OCI-LY3 (cell line): ENCODE data around the gene GP2.

Experiments
- H2AFZ ChIP-seq: fragments of 200-600, 300-600 bp; shearing (Covaris generic); 2 replicates; pipeline ENCODE4 v1.6.0; 2014; ENCODE audit warnings: antibody characterized with exemption, low read depth, low read length
- H3K27ac ChIP-seq: fragments of 200-600, 300-600 bp; sonication (generic); 2 replicates; pipeline ENCODE4 v1.5.1; 2014; ENCODE audit warnings: mild to moderate bottlenecking, low read length, moderate library complexity, mixed read lengths
- H3K27me3 ChIP-seq: fragments of 200-600, 300-600 bp; sonication (generic); 2 replicates; pipeline ENCODE4 v1.6.1; 2014; ENCODE audit warnings: low read depth, low read length, mixed read lengths
- H3K36me3 ChIP-seq: fragments of 200-600, 300-600 bp; sonication (generic); replicated peaks from 2 replicates; pipeline ENCODE3; 2014; ENCODE audit warnings: low read depth, low read length, mixed read lengths
- H3K4me1 ChIP-seq: fragments of 300-600, 200-600 bp; sonication (generic); 2 replicates; pipeline ENCODE4 v1.6.1; 2014; ENCODE audit warnings: low read length, mixed read lengths
- H3K4me2 ChIP-seq: fragments of 200-600, 300-600 bp; sonication (generic); 2 replicates; pipeline ENCODE4 v1.6.1; 2014; ENCODE audit warnings: low read length, mixed read lengths
- H3K4me3 ChIP-seq: fragments of 300-600, 200-600 bp; sonication (generic); 2 replicates; pipeline ENCODE4 v1.5.1; 2014; ENCODE audit warnings: antibody characterized with exemption, mild to moderate bottlenecking, low read length, moderate library complexity
- H3K79me2 ChIP-seq: fragments of 300-600, 200-600 bp; shearing (Covaris generic); 2 replicates; pipeline ENCODE4 v1.6.1; 2014; ENCODE audit warnings: mild to moderate bottlenecking, low read length, mixed read lengths
- H3K9ac ChIP-seq: fragments of 300-600, 200-600 bp; shearing (Covaris generic); 2 replicates; pipeline ENCODE4 v1.6.0; 2014; ENCODE audit warnings: mild to moderate bottlenecking, low read length, moderate library complexity
- H3K9me3 ChIP-seq: fragments of 200-600, 300-600 bp; shearing (Covaris generic); 2 replicates; pipeline ENCODE4 v1.6.1; 2014; ENCODE audit warnings: low read length, mixed read lengths; ENCODE audit not compliant: insufficient read depth
- H4K20me1 ChIP-seq: fragments of 200-600, 300-600 bp; sonication (generic); 2 replicates; pipeline ENCODE4 v1.6.1; 2016; ENCODE audit warnings: low read length, mixed read lengths; ENCODE audit not compliant: insufficient read depth
- EZH2phosphoT487 ChIP-seq: fragments of 200-600 bp; shearing (Covaris generic); IDR thresholded peaks from 2 replicates; pipeline ENCODE4 v1.6.1; 2018; ENCODE audit warnings: antibody characterized with exemption, mixed run types, low read depth
- TF ChIP-seq, protein P1 (sequence below): fragments of 200-600, 300-600 bp; sonication (generic); IDR thresholded peaks from 2 replicates; pipeline ENCODE4 v1.5.1; 2014; ENCODE audit warnings: antibody characterized with exemption, low read length, low read depth

Gene GP2

DNA sequence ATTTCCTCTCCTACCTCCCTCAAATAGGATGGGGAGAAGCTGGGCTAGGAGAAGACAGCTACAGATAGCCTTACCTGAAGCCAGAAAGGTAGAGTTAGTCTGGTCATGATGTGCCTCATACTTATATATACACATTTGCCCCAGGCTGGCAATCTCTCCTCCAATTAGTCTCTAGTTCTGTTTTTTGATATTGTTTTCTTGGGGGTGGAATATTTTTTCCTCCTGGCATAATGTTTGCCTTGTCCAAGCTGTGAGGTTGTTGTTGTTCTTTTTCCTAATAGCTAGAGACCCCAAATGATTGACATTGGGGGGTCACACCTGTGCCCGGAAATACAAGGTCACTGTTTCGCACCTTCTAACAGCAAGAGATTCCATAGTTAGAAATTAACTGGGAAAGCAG lies 25.3 kb upstream of the GP2 start, which contains the start of gene UMOD:
UMOD (minus strand) TSS at position 101 of the 400 bp plus-strand sequence. CDS start 1,978 bp downstream, outside the sequence.
- Histone ChIP-seq H2AFZ (no peak within 1 kb of the TSS), H3K79me2 (no peaks in the 10 kb centered on the region), H3K4me1 (no peaks in the 10 kb centered on the region), H4K20me1 (no peaks in the 10 kb centered on the region), H3K9ac (no peak within 1 kb of the TSS), H3K9me3 (no peaks in the 10 kb centered on the region), H3K36me3 (no peaks in the 10 kb centered on the region), H3K4me2 (no peak within 1 kb of the TSS), H3K27me3 (peaks cover 23% of the 10 kb centered on the region), H3K4me3 (no peak within 1 kb of the TSS), H3K27ac (no peak within 1 kb of the TSS)
- no peak for TF ChIP-seq EZH2phosphoT487
- TF ChIP-seq, protein P1, sequence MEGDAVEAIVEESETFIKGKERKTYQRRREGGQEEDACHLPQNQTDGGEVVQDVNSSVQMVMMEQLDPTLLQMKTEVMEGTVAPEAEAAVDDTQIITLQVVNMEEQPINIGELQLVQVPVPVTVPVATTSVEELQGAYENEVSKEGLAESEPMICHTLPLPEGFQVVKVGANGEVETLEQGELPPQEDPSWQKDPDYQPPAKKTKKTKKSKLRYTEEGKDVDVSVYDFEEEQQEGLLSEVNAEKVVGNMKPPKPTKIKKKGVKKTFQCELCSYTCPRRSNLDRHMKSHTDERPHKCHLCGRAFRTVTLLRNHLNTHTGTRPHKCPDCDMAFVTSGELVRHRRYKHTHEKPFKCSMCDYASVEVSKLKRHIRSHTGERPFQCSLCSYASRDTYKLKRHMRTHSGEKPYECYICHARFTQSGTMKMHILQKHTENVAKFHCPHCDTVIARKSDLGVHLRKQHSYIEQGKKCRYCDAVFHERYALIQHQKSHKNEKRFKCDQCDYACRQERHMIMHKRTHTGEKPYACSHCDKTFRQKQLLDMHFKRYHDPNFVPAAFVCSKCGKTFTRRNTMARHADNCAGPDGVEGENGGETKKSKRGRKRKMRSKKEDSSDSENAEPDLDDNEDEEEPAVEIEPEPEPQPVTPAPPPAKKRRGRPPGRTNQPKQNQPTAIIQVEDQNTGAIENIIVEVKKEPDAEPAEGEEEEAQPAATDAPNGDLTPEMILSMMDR: no peak

DNA sequence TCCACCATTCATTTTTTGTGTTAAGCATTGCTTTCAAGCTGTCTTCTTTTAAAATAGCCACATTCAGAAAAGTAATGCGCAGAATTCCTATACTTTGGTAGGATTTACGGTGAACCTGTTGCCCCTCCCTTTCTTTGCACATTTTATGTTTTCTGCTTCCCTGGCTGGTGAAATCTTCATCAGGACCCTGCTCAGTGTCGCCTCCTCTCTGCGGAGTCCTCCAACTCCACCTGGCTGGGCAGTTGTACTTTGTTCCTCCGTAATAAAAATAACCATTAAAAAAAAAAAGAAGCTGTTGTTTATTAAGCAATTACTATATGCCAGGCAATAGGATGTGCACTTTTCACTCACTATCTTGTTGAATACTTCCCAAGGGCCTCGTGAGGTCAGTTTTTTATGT lies 22.3 kb upstream of the GP2 start:
- Histone ChIP-seq H3K4me1 (no peaks in the 10 kb centered on the region), H3K27ac (no peak overlapping the region)

DNA sequence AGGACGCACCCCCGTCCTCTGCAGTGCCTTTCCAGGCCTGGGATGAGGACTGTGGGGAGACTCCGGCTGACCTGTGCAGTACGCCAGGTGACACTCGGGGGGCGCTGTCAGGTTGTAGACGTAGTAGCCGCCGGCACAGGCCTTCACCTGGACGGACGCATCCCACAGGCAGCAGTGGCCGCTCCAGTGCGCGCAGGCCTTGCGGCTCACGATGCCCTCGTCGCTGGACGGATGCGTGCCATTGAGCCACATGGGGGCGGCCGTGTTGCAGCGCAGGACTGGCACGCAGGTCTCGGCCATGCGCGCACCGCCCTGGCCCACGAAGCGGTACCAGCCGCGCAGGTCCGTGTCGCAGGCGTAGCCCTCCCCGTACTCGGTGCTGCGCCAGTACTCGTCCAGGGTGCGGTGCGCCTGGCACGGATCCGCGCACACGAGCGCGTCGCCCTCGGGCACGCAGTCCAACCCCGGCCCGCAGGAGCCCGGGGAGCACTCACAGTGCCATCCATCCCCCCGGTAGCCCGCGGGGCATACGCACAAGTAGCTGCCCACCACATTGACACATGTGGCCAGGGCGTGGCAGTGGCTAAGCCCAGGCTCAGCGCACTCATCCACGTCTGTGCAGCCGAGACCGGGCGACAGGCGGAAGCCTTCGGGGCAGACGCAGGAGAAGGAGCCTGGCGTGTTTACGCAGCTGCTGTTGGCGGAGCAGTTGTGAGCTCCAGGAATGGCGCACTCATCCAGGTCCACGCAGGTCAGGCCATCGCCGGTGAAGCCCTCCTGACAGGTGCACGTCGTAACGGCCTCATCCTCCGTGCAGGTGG lies 21.3 kb upstream of the GP2 start:
- Histone ChIP-seq H3K4me1 (no peaks in the 10 kb centered on the region), H3K27me3 (peaks cover 5% of the 10 kb centered on the region; the same call in 1 of the 2 replicates), H3K9ac (no peak overlapping the region), H3K9me3 (no peaks in the 10 kb centered on the region), H3K4me3 (no peak overlapping the region), H2AFZ (no peak overlapping the region), H3K4me2 (no peak overlapping the region), H3K27ac (no peak overlapping the region), H3K36me3 (no peaks in the 10 kb centered on the region), H3K79me2 (no peaks in the 10 kb centered on the region), H4K20me1 (no peaks in the 10 kb centered on the region)
- TF ChIP-seq EZH2phosphoT487: no peak
- TF ChIP-seq, protein P1: no peak

More for the DNA sequence above, 22.3 kb upstream of the GP2 start:
- Histone ChIP-seq H3K27me3 (peaks cover 5% of the 10 kb centered on the region; the same call in 1 of the 2 replicates), H3K79me2 (no peaks in the 10 kb centered on the region), H3K4me3 (no peak overlapping the region), H4K20me1 (no peaks in the 10 kb centered on the region), H3K9me3 (no peaks in the 10 kb centered on the region), H3K36me3 (no peaks in the 10 kb centered on the region), H3K4me2 (no peak overlapping the region), H2AFZ (no peak overlapping the region), H3K9ac (no peak overlapping the region)
- TF ChIP-seq, protein P1: no peak
- TF ChIP-seq EZH2phosphoT487: no peak

DNA sequence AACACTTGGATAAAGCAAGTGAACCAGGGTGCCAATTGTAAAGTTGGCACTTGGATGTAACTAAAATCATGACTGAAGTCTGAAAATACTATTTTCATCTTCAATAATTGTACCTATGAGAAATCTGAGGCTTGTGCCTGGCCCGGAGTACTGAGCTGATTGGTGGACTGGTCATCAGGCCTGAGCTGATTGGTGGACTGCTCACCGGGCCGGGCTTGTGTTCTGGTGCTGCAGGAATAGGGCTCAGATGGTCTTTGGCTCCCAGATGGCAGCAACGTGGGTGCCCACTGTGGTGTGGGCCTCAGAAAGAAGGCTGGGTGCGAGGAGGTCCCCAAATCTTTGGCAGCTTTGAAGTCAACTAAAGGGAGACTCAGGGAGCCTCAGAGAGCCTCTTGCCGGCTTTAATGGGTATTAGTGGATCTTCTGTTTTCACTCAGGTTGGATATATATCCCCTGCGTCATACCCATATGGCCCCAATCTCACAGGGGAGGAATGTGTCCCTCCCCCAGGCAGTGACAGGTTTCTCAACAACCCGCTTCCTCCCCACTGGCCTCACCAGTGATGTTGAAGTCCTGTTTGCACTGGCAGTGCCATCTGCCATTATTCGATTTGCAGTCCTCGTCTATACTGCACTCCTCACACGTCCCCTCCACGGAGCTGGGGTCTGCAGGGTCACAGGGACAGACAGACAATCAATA lies 20.5 kb upstream of the GP2 start:
- Histone ChIP-seq H3K27me3 (peaks cover 5% of the 10 kb centered on the region; the same call in 1 of the 2 replicates), H3K4me1 (no peaks in the 10 kb centered on the region), H3K36me3 (no peaks in the 10 kb centered on the region), H3K4me3 (no peak overlapping the region), H3K27ac (no peak overlapping the region), H2AFZ (no peak overlapping the region), H3K79me2 (no peaks in the 10 kb centered on the region), H4K20me1 (no peaks in the 10 kb centered on the region), H3K9ac (no peak overlapping the region), H3K4me2 (no peak overlapping the region), H3K9me3 (no peaks in the 10 kb centered on the region)
- TF ChIP-seq EZH2phosphoT487: no peak
